ENCODE measurements around the gene COL15A1. TPM values are rescaled to one million over a fixed set of nuclear protein-coding genes. Genes with fewer than 3 reads are reported as not detected.

Gene COL15A1
- total and polyA plus RNA-seq, 2 of the 13 experiments (the other 11 are each of a cell fraction or from before 2014, with no cell fraction given), result not detected

GRCh38 chr9:98921732-98922131, 22.0 kb upstream of the COL15A1 start (continued):
- no peak for TF ChIP-seq ZBTB43 (CRISPR knock-in tag; conservative IDR thresholded peaks at IDR 0.05)
- no peak for TF ChIP-seq ZNF333 (CRISPR knock-in tag; IDR thresholded peaks at IDR 0.05; ENCODE audit: borderline replicate concordance)
- TF ChIP-seq KDM5A (IDR thresholded peaks at IDR 0.05; ENCODE audit: borderline replicate concordance, low read length), result no peak
- TF ChIP-seq FOSL2 (CRISPR knock-in tag; IDR thresholded peaks at IDR 0.05), result no peak
- no peak for TF ChIP-seq GTF2F1 (IDR thresholded peaks at IDR 0.05; ENCODE audit: low read length)

- CTCF ChIA-PET (ENCODE audit: low intra/inter-chr PET ratio, low total read pairs), result no interaction called here
- ATAC-seq (no peak), FAIRE-seq (no peak), DNase-seq (ENCODE audit: low spot score) (no peak)
- Histone ChIP-seq H3K9ac (ENCODE audit: insufficient read depth, low read depth, low read length) (no peak overlapping the region), H3K4me3 (replicated peaks in 1 of 3; ENCODE audit: insufficient read depth in 1 of 3, low read depth in 2 of 3, low read length in 3 of 3) (no peak overlapping the region), H3K27ac (ENCODE audit: extremely low read length, insufficient read depth, low read length) (no peak overlapping the region), H3K4me1 (ENCODE audit: insufficient read depth, low read length) (peaks cover 12% of the 10 kb centered on the region; the same call in 1 of the 2 replicates), H3K36me3 (replicated peaks in 1 of 2; ENCODE audit: control insufficient read depth in 1 of 2, insufficient read depth in 2 of 2, low read length in 2 of 2) (no peaks in the 10 kb centered on the region), H4K20me1 (ENCODE audit: insufficient read depth, low read length) (no peaks in the 10 kb centered on the region), H3K79me2 (ENCODE audit: insufficient read depth, low read length) (no peaks in the 10 kb centered on the region), H3K27me3 (ENCODE audit: control insufficient read depth in 1 of 2, insufficient read depth in 2 of 2, low read length in 2 of 2) (peaks cover 4 to 12% of the 10 kb centered on the region in 2 experiments; a peak in 3 of 5 replicates), H2AFZ (ENCODE audit: low read length) (no peak overlapping the region), H3K4me2 (ENCODE audit: low read depth, low read length) (no peak overlapping the region), H3K9me3 (ENCODE audit: low read length) (no peaks in the 10 kb centered on the region)
- WGBS (ENCODE audit: low lambda C conversion rate), result 26% methylated on average over 4 of the region's 4 CpGs
- intact Hi-C loops (cut with micrococcal nuclease; ENCODE audit: unreplicated experiment), result no loop called here
- POLR2A ChIA-PET, result no interaction called here
- no TSS peak for BruUV-seq (replicated peaks)
- in situ Hi-C loops (cut with HindIII; ENCODE audit: extremely low pct_ligation_motif_present, low pct_unique_long_range_greater_than_20kb), result no loop called here
- TF ChIP-seq STAG1 (CRISPR knock-in tag; IDR thresholded peaks at IDR 0.05) (no peak), KLF13 (CRISPR knock-in tag; IDR thresholded peaks at IDR 0.05) (no peak), TARDBP (CRISPR knock-in tag; IDR thresholded peaks at IDR 0.05) (no peak), BCL6 (CRISPR knock-in tag; IDR thresholded peaks at IDR 0.05) (no peak), HMG20A (CRISPR knock-in tag; IDR thresholded peaks at IDR 0.05; ENCODE audit: borderline replicate concordance) (no peak), PHF8 (CRISPR knock-in tag; IDR thresholded peaks at IDR 0.05) (no peak), SNRNP70 (IDR thresholded peaks at IDR 0.05; ENCODE audit: low read depth, low read length) (no peak), ZNF17 (CRISPR knock-in tag; IDR thresholded peaks at IDR 0.05) (no peak), DR1 (CRISPR knock-in tag; IDR thresholded peaks at IDR 0.05) (no peak), CREB3 (CRISPR knock-in tag; IDR thresholded peaks at IDR 0.05) (no peak), HNRNPL (IDR thresholded peaks at IDR 0.05; ENCODE audit: low read depth, low read length) (no peak), GRHL1 (CRISPR knock-in tag; conservative IDR thresholded peaks at IDR 0.05) (no peak), THRA (CRISPR knock-in tag; IDR thresholded peaks at IDR 0.05; ENCODE audit: borderline replicate concordance) (no peak), ZNF441 (CRISPR knock-in tag; IDR thresholded peaks at IDR 0.05; ENCODE audit: borderline replicate concordance) (no peak), NR2F2 (IDR thresholded peaks at IDR 0.05; ENCODE audit: borderline replicate concordance, low read depth) (no peak)
Measured at GRCh38 chr9:98922721-98923435, 20.8 kb upstream of the COL15A1 start.
